Natural killer cell (primary cell): ENCODE measurements around the gene YLPM1. TPM values are rescaled to one million over a fixed set of nuclear protein-coding genes. Genes with fewer than 3 reads are reported as not detected.

Experiments used
- ATAC-seq, 3 donors: fragments of 150-1000 bp in 2 of 3; fragments of 200-7000 bp in 1 of 3; cut with Tn5 transposase; 1 replicate in 1 of 3; 2 replicates in 2 of 3; pipeline ENCODE4 v1.10.0; 2021; ENCODE audit warnings: mild to moderate bottlenecking in 2 of 3, moderate library complexity in 2 of 3
- DNase-seq, 2 donors: peaks; one replicate each; pipeline versions ENCODE4 v3.0.0 to v3.0.0-alpha.2; 2013 to 2021; ENCODE audit warnings: mixed read lengths in 1 of 2
- H3K27ac ChIP-seq: one replicate; pipeline ENCODE4 v1.5.1; 2013; ENCODE audit warnings: mild to moderate bottlenecking, low read length
- H3K27me3 ChIP-seq: one replicate; pipeline ENCODE4 v1.6.1; 2013; ENCODE audit warnings: low read length; ENCODE audit not compliant: control insufficient read depth, insufficient read depth
- H3K36me3 ChIP-seq: one replicate; pipeline ENCODE4 v1.6.1; 2013; ENCODE audit warnings: low read length; ENCODE audit not compliant: control insufficient read depth, insufficient read depth
- H3K4me1 ChIP-seq: one replicate; pipeline ENCODE4 v1.6.1; 2013; ENCODE audit warnings: low read length; ENCODE audit not compliant: control insufficient read depth, insufficient read depth
- H3K4me3 ChIP-seq: one replicate; pipeline ENCODE4 v1.5.1; 2013; ENCODE audit warnings: low read length
- H3K9me3 ChIP-seq: one replicate; pipeline ENCODE4 v1.6.1; 2013; ENCODE audit warnings: low read length; ENCODE audit not compliant: control insufficient read depth, insufficient read depth
- H3K27ac Mint-ChIP-seq, 2 donors: one replicate each; pipeline ENCODE4 v1.8.0; 2022; ENCODE audit warnings: mild to moderate bottlenecking in 2 of 2, mixed read lengths in 2 of 2, moderate library complexity in 1 of 2
- H3K27me3 Mint-ChIP-seq, 2 donors: one replicate each; pipeline ENCODE4 v1.8.0; 2022; ENCODE audit warnings: low read depth in 2 of 2, mixed read lengths in 2 of 2
- H3K36me3 Mint-ChIP-seq: one replicate; pipeline ENCODE4 v1.8.0; 2022; ENCODE audit warnings: mixed read lengths
- H3K4me1 Mint-ChIP-seq, 2 donors: one replicate each; pipeline ENCODE4 v1.8.0; 2022; ENCODE audit warnings: mixed read lengths in 2 of 2
- H3K4me3 Mint-ChIP-seq: one replicate; pipeline ENCODE4 v1.8.0; 2022; ENCODE audit warnings: mild to moderate bottlenecking, moderate library complexity, mixed read lengths
- H3K9me3 Mint-ChIP-seq, 2 donors: one replicate each; pipeline ENCODE4 v1.8.0; 2022; ENCODE audit warnings: mixed read lengths in 2 of 2
- WGBS: methylation state at CpG from one replicate; pipeline ENCODE4 v1.1.7; 2013; ENCODE audit warnings: missing lambda C conversion rate; ENCODE audit not compliant: insufficient coverage; 5-methylcytosine and 5-hydroxymethylcytosine counted together
- intact Hi-C: fragments of 100-400 bp; cut with micrococcal nuclease; formaldehyde crosslinking; loops from one replicate; pipeline ENCODE4 v1.14.2; 2022
- total RNA-seq, 4 donors: library from RNA; stranded (reverse); fragments of 120-200 nt in 1 of 4; gene quantifications; one replicate each; pipeline versions ENCODE4 v1.2.3 to v1.2.4, GENCODE V29; 2013 to 2022
- TF ChIP-seq, protein P1 (sequence below): fragments of 200-600 bp; IDR thresholded peaks from one replicate; pipeline ENCODE4 v1.8.0; 2022; ENCODE audit warnings: antibody characterized with exemption

YLPM1 gene
- total RNA-seq, 3 donors from 2014 or later (not counting 1 experiment from before 2014, with no cell fraction given) = 86.1 to 101 (median 93.3) TPM

DNA sequence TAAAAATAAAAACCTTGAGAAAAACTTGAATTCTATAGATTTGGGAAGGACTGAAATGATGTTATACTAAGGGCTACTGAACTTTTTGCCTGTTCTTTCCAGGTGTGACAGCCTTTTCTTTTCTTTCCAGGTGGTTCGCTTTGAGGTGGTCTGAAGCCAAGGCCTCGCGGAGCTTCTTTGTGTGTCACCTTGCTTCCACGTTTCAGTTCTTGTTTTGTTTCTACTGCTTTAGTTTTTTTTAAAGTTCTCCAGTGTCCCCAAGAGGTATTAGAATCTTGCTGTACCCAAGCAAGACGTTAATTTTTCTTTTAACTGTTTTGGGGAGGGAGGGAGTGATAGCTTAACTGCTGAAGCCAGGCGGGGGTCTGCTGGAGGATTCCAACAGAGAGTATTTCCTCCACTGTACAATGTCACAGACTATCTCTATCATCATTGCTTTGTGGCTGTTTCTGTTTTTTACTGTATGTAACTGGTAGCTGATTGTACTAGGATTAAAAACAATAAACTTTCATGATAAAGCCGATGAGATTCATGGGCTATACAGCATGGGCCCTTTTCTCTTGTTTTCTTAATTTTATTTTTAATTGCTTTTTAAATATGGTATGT is 72.6 kb downstream of the YLPM1 start:
- H3K4me3 Mint-ChIP-seq = no peak overlapping the region
- DNase-seq (peak in 1 of 2 donors; percentile 35), ATAC-seq (no peak)
- peaks cover 31 to 37% of the 10 kb centered on the region in 2 donors for H3K4me1 Mint-ChIP-seq
- no peaks in the 10 kb centered on the region for H3K27me3 ChIP-seq
- H3K4me1 ChIP-seq = peaks cover 8% of the 10 kb centered on the region
- WGBS = 66% methylated on average over 6 of the region's 7 CpGs
- intact Hi-C loops = no loop called here
- peak overlapping the region; percentile 97 to 98 for H3K27ac Mint-ChIP-seq
- H3K36me3 ChIP-seq = peaks cover 23% of the 10 kb centered on the region
- no peaks in the 10 kb centered on the region for H3K27me3 Mint-ChIP-seq
- H3K9me3 ChIP-seq = no peaks in the 10 kb centered on the region
- H3K4me3 ChIP-seq = no peak overlapping the region
- no peaks in the 10 kb centered on the region for H3K9me3 Mint-ChIP-seq
- H3K27ac ChIP-seq = peak overlapping the region; percentile 23
- TF ChIP-seq, protein P1, sequence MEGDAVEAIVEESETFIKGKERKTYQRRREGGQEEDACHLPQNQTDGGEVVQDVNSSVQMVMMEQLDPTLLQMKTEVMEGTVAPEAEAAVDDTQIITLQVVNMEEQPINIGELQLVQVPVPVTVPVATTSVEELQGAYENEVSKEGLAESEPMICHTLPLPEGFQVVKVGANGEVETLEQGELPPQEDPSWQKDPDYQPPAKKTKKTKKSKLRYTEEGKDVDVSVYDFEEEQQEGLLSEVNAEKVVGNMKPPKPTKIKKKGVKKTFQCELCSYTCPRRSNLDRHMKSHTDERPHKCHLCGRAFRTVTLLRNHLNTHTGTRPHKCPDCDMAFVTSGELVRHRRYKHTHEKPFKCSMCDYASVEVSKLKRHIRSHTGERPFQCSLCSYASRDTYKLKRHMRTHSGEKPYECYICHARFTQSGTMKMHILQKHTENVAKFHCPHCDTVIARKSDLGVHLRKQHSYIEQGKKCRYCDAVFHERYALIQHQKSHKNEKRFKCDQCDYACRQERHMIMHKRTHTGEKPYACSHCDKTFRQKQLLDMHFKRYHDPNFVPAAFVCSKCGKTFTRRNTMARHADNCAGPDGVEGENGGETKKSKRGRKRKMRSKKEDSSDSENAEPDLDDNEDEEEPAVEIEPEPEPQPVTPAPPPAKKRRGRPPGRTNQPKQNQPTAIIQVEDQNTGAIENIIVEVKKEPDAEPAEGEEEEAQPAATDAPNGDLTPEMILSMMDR = no peak
- no peaks in the 10 kb centered on the region for H3K36me3 Mint-ChIP-seq

DNA sequence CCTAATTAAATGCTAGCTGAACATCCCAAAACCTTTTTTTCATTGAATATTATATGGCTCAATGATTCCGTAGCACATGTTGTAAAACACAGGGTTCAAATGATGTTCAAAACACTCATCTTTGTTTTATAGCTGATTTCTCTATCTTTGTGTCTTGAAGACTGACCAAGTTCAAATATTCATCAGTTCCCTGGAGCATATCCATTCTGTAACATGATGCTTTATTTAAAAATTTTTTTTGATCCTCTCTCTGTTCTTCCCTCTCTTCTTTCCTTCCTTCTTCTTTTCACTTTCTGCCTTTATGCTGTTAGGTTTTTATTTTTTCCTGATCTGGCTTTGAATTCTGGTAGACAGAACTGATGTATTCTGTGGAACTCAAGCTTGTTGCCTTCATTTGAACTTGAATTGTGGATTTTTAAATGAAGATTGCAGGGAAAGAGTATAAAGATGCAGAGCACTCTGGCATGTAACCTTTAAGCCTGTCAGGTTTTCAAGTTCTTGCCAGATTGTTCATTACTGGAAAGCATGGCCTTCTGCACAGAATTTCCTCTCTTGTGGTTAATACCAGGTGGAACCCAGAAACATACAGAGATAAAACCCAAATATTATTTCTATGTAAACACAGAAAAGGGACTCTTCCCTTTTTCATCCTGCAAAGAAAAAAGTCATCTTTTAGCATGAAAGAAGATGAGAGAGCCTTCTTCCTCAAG is 73.3 kb downstream of the YLPM1 start:
- Histone ChIP-seq H3K36me3 (peaks cover 19% of the 10 kb centered on the region), H3K27ac (peak overlapping the region; percentile 35), H3K27me3 (no peaks in the 10 kb centered on the region), H3K4me3 (no peak overlapping the region), H3K9me3 (no peaks in the 10 kb centered on the region), H3K4me1 (peaks cover 13% of the 10 kb centered on the region)
- no peaks in the 10 kb centered on the region for H3K27me3 Mint-ChIP-seq
- intact Hi-C loops = no loop called here
- DNase-seq = no peak
- 100% methylated on average over 1 of the region's 1 CpG for WGBS
- H3K9me3 Mint-ChIP-seq = no peaks in the 10 kb centered on the region
- no peaks in the 10 kb centered on the region for H3K36me3 Mint-ChIP-seq
- ATAC-seq = no peak
- H3K27ac Mint-ChIP-seq = peak overlapping the region; percentile 97 to 98
- TF ChIP-seq, protein P1 = no peak
- H3K4me1 Mint-ChIP-seq = peaks cover 37 to 43% of the 10 kb centered on the region in 2 donors
- H3K4me3 Mint-ChIP-seq = no peak overlapping the region

DNA sequence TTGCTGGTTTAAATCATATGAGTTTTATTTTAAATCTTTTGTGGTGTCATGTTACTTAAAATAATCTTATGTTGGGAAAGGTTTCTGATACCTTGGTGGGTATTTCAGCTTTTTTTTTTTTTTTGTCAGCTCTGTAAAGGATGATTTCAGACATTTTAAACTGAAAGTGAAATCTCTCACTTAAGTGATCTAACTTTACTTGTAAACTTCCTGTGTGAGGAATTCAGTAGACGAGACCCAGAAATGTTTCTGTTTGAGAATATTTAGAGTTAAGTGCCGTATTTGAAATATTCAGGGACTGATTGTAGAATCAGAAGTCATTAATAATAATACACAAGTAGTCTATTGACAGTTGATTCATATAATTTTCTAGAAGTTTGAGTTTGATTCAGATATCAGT is 75.0 kb downstream of the YLPM1 start:
- Histone ChIP-seq H3K27ac (peak overlapping the region; percentile 95), H3K4me3 (no peak overlapping the region), H3K27me3 (no peaks in the 10 kb centered on the region), H3K4me1 (peaks cover 16% of the 10 kb centered on the region), H3K36me3 (peaks cover 12% of the 10 kb centered on the region), H3K9me3 (no peaks in the 10 kb centered on the region)
- Mint-ChIP-seq H3K4me1 (peaks cover 44 to 50% of the 10 kb centered on the region in 2 donors), H3K36me3 (no peaks in the 10 kb centered on the region), H3K9me3 (no peaks in the 10 kb centered on the region), H3K4me3 (peak overlapping the region; percentile 84), H3K27ac (peak overlapping the region; percentile 97 to 98), H3K27me3 (no peaks in the 10 kb centered on the region)
- DNase-seq = peak in 1 of 2 donors; percentile 65
- WGBS = no CpG with 5 or more reads among the region's 2 CpGs
- intact Hi-C loops = loop anchor here (1.0 to 2.0 kb wide), 3 partner anchors 45 to 220 kb away; partner anchors contain the start of gene YLPM1
- TF ChIP-seq, protein P1 = no peak
- peak; percentile 83 to 84 (median 83) for ATAC-seq
